Measurements from ENCODE around the gene EMC6.

EMC6 gene

GRCh38 chr17:3712811-3713463 is 44.3 kb downstream of the EMC6 start:
- no peak for DNase-seq

- DNase-seq, result no peak
Measured at GRCh38 chr17:3715296-3715695, 46.7 kb downstream of the EMC6 start.

- no peak for DNase-seq
Measured at GRCh38 chr17:3718201-3718600, 49.6 kb downstream of the EMC6 start.

- DNase-seq, result no peak
Measured at GRCh38 chr17:3719265-3719664, 50.7 kb downstream of the EMC6 start.

All from fibroblast of upper back skin (primary cell).